HepG2 (cell line): ENCODE data around the gene SH2D5. TPM values are rescaled to one million over a fixed set of nuclear protein-coding genes. Genes with fewer than 3 reads are reported as not detected.

ENCODE experiments used
- ATAC-seq: fragments of 200-7000 bp; cut with Tn5 transposase; 3 replicates; pipeline ENCODE4 v1.9.1; 2020; ENCODE audit warnings: mild to moderate bottlenecking, moderate library complexity
- BruUV-seq: library from RNA; stranded (reverse); fragments of 400-500 nt; replicated peaks from 2 replicates; lab custom pipeline; 2021; lab: Mats Ljungman, UMichigan
- CTCF ChIA-PET: fragments of 300-600 bp; formaldehyde crosslinking; extraction: SDS; loops from one replicate; lab custom pipeline; 2021; ENCODE audit warnings: low total read pairs, inconsistent platforms, low intra/inter-chr PET ratio; lab: Yijun Ruan, JAX
- POLR2A ChIA-PET: fragments of 350-600 bp; sonication (Branson Sonifier 250); formaldehyde crosslinking; loops from one replicate; lab custom pipeline; 2020; ENCODE audit warnings: antibody characterized with exemption, inconsistent platforms; lab: Yijun Ruan, JAX
- DNase-seq: peaks from one replicate; pipeline ENCODE4 v3.0.0-alpha.2; 2015; ENCODE audit warnings: low spot score
- FAIRE-seq: peaks from 3 replicates; lab custom pipeline; 2011; peaks lifted over from hg19 to GRCh38; lab: Jason Lieb, UNC
- H2AFZ ChIP-seq: one replicate; pipeline ENCODE4 v1.6.1; 2011; ENCODE audit warnings: low read length, inconsistent platforms
- H3K27ac ChIP-seq: fragments of 300-600 bp; 3 replicates; pipeline ENCODE4 v1.8.0; 2011; ENCODE audit warnings: mixed run types, mild to moderate bottlenecking, mixed read lengths, low read length, inconsistent platforms; ENCODE audit not compliant: insufficient read depth; ENCODE audit errors: extremely low read length
- H3K27me3 ChIP-seq, 2 experiments: fragments of 200-600 bp in 1 of 2; 2 replicates in 1 of 2; 3 replicates in 1 of 2; pipeline versions ENCODE4 v1.6.0 to v1.8.0; 2011; ENCODE audit warnings: low read length in 2 of 2, mild to moderate bottlenecking in 2 of 2, moderate library complexity in 2 of 2, inconsistent platforms in 1 of 2; ENCODE audit not compliant: insufficient read depth in 2 of 2, control insufficient read depth in 1 of 2
- H3K36me3 ChIP-seq, 2 experiments: fragments of 200-600 bp in 1 of 2; replicated peaks in 1 of 2; 2 replicates in 1 of 2; 3 replicates in 1 of 2; pipeline versions ENCODE4 v1.5.1 to v1.8.0; 2011; ENCODE audit warnings: low read length in 2 of 2, inconsistent platforms in 1 of 2; ENCODE audit not compliant: insufficient read depth in 2 of 2, control insufficient read depth in 1 of 2
- H3K4me1 ChIP-seq: 2 replicates; pipeline ENCODE4 v1.5.1; 2012; ENCODE audit warnings: low read length, inconsistent platforms; ENCODE audit not compliant: insufficient read depth
- H3K4me2 ChIP-seq: 2 replicates; pipeline ENCODE4 v1.6.0; 2011; ENCODE audit warnings: low read depth, low read length, inconsistent platforms
- H3K4me3 ChIP-seq, 3 experiments: fragments of 200-600 bp in 1 of 3; sonication (generic), shearing (Covaris generic) in 1 of 3; replicated peaks in 1 of 3; 2 replicates each; pipeline ENCODE4 v1.5.1; 2011 to 2016; ENCODE audit warnings: low read length in 3 of 3, inconsistent platforms in 2 of 3, low read depth in 2 of 3, mild to moderate bottlenecking in 2 of 3, control low read depth in 1 of 3, mixed read lengths in 1 of 3; ENCODE audit not compliant: insufficient read depth in 1 of 3
- H3K79me2 ChIP-seq: one replicate; pipeline ENCODE4 v1.6.1; 2011; ENCODE audit warnings: low read length, inconsistent platforms; ENCODE audit not compliant: insufficient read depth
- H3K9ac ChIP-seq: 2 replicates; pipeline ENCODE4 v1.6.0; 2011; ENCODE audit warnings: mild to moderate bottlenecking, low read depth, low read length, inconsistent platforms; ENCODE audit not compliant: insufficient read depth
- H3K9me3 ChIP-seq: 2 replicates; pipeline ENCODE4 v1.5.1; 2012; ENCODE audit warnings: mild to moderate bottlenecking, low read length
- H4K20me1 ChIP-seq: 2 replicates; pipeline ENCODE4 v1.6.0; 2011; ENCODE audit warnings: inconsistent platforms, mild to moderate bottlenecking, low read length, moderate library complexity; ENCODE audit not compliant: insufficient read depth
- AKNA ChIP-seq: sonication (generic); formaldehyde crosslinking; IDR thresholded peaks from 2 replicates; pipeline ENCODE4 v1.4.0; 2020; ENCODE audit warnings: missing genetic modification reagents, borderline replicate concordance
- DBP ChIP-seq: sonication (generic); formaldehyde crosslinking; IDR thresholded peaks from 2 replicates; pipeline ENCODE4 v1.4.0; 2020; ENCODE audit warnings: missing genetic modification reagents; ENCODE audit errors: not compliant biosample characterization
- EEA1 ChIP-seq: sonication (generic); formaldehyde crosslinking; IDR thresholded peaks from 2 replicates; pipeline ENCODE4 v1.5.1; 2020; ENCODE audit warnings: mild to moderate bottlenecking, missing genetic modification reagents, borderline replicate concordance
- GTF3A ChIP-seq: sonication (generic); formaldehyde crosslinking; conservative IDR thresholded peaks from 2 replicates; pipeline ENCODE4 v1.4.0; 2020; ENCODE audit warnings: mild to moderate bottlenecking, missing genetic modification reagents
- NFE2L2 ChIP-seq: fragments of 150-350 bp; IDR thresholded peaks from 2 replicates; pipeline ENCODE4 v1.6.1; 2014; ENCODE audit warnings: low read length
- PAX8 ChIP-seq: sonication (generic); formaldehyde crosslinking; IDR thresholded peaks from 2 replicates; pipeline ENCODE4 v1.8.0; 2022; ENCODE audit warnings: mild to moderate bottlenecking, missing genetic modification reagents, borderline replicate concordance
- SMAD3 ChIP-seq: sonication (generic); formaldehyde crosslinking; IDR thresholded peaks from 2 replicates; pipeline ENCODE4 v1.4.0; 2020; ENCODE audit warnings: missing genetic modification reagents
- TP53 ChIP-seq: sonication (generic); formaldehyde crosslinking; conservative IDR thresholded peaks from 2 replicates; pipeline ENCODE4 v1.4.0; 2020; ENCODE audit warnings: missing genetic modification reagents
- ZFP91 ChIP-seq: sonication (generic); formaldehyde crosslinking; IDR thresholded peaks from 2 replicates; pipeline ENCODE4 v1.9.0; 2022; ENCODE audit warnings: missing genetic modification reagents, mild to moderate bottlenecking, borderline replicate concordance
- ZNF12 ChIP-seq: sonication (generic); formaldehyde crosslinking; IDR thresholded peaks from 2 replicates; pipeline ENCODE4 v1.5.0; 2020; ENCODE audit warnings: missing genetic modification reagents
- ZSCAN20 ChIP-seq: sonication (generic); formaldehyde crosslinking; IDR thresholded peaks from 2 replicates; pipeline ENCODE4 v1.4.0; 2020; ENCODE audit warnings: missing genetic modification reagents, mild to moderate bottlenecking, borderline replicate concordance
- WGBS: methylation state at CpG from one replicate; pipeline ENCODE4 v1.1.6; 2017; ENCODE audit warnings: low lambda C conversion rate; 5-methylcytosine and 5-hydroxymethylcytosine counted together
- in situ Hi-C: cut with HindIII; loops from 2 replicates; pipeline ENCODE4 v1.10.0; 2017; ENCODE audit warnings: low pct_unique_long_range_greater_than_20kb; ENCODE audit not compliant: extremely low pct_ligation_motif_present
- intact Hi-C: fragments of 100-400 bp; cut with micrococcal nuclease; formaldehyde crosslinking; loops from one replicate; pipeline ENCODE4 v1.10.0; 2022; ENCODE audit not compliant: unreplicated experiment
- polyA plus RNA-seq, 8 experiments: library from polyadenylated mRNA; depleted of rRNA in 3 of 8; stranded (reverse) in 7 of 8; unstranded in 1 of 8; fragments of >200 nt; fragmentation: Illumina TruSeq in 4 of 8; extraction: Trizol in 4 of 8; gene quantifications; 2 replicates each; pipeline versions ENCODE4 v1.2.1 to v1.2.3, GENCODE V29; 2011 to 2016; ENCODE audit warnings: low read depth in 4 of 8, missing spikeins in 1 of 8, mixed read lengths in 1 of 8; ENCODE audit not compliant: insufficient read depth in 1 of 8
- total RNA-seq, 5 experiments: library from RNA; depleted of rRNA; stranded (reverse); fragments of >200 nt; fragmentation: Illumina TruSeq; extraction: Trizol; gene quantifications; 2 replicates each; pipeline ENCODE4 v1.2.3, GENCODE V29; 2016; ENCODE audit warnings: low read depth in 1 of 5
- TF ChIP-seq, protein P1 (sequence below): sonication (generic); formaldehyde crosslinking; IDR thresholded peaks from 2 replicates; pipeline ENCODE4 v1.5.1; 2020; ENCODE audit warnings: missing genetic modification reagents, mild to moderate bottlenecking, borderline replicate concordance
- TF ChIP-seq, protein P2 (sequence below): sonication (generic); formaldehyde crosslinking; IDR thresholded peaks from 2 replicates; pipeline ENCODE4 v1.4.0; 2020; ENCODE audit warnings: missing genetic modification reagents

The SH2D5 gene
- total and polyA plus RNA-seq, 2 of the 13 experiments (the other 11 are each of a cell fraction or from before 2014, with no cell fraction given), result 1.2 to 3.4 TPM

GRCh38 chr1:20723537-20724363 is 8.8 kb downstream of the SH2D5 start:
- no peak overlapping the region for H3K27ac ChIP-seq
- intact Hi-C loops, result no loop called here
- H3K9me3 ChIP-seq, result no peaks in the 10 kb centered on the region
- BruUV-seq, result no TSS peak
- no peaks in the 10 kb centered on the region for H4K20me1 ChIP-seq
- 74% methylated on average over 26 of the region's 35 CpGs for WGBS
- in situ Hi-C loops, result no loop called here
- H2AFZ ChIP-seq, result no peak overlapping the region
- ChIA-PET CTCF (no interaction called here), POLR2A (interaction anchor here (1.3 kb wide), 1 partner anchor 27 kb away, joined by 3 read pairs; no protein-coding TSS in a partner anchor)
- no peak overlapping the region for H3K4me2 ChIP-seq
- FAIRE-seq (no peak), ATAC-seq (no peak), DNase-seq (no peak)
- H3K9ac ChIP-seq, result no peak overlapping the region
- peaks cover 8% of the 10 kb centered on the region; the same call in 1 of the 2 replicates for H3K4me1 ChIP-seq
- H3K79me2 ChIP-seq, result no peaks in the 10 kb centered on the region
- H3K27me3 ChIP-seq, result peaks cover 3 to 13% of the 10 kb centered on the region in 2 experiments; a peak in 3 of 5 replicates
- no peaks in the 10 kb centered on the region for H3K36me3 ChIP-seq
- no peak overlapping the region for H3K4me3 ChIP-seq
- TF ChIP-seq PAX8, result no peak
- no peak for TF ChIP-seq EEA1 (CRISPR knock-in tag)
- TF ChIP-seq, protein P1, sequence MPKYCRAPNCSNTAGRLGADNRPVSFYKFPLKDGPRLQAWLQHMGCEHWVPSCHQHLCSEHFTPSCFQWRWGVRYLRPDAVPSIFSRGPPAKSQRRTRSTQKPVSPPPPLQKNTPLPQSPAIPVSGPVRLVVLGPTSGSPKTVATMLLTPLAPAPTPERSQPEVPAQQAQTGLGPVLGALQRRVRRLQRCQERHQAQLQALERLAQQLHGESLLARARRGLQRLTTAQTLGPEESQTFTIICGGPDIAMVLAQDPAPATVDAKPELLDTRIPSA (CRISPR knock-in tag), result no peak
- TF ChIP-seq TP53, result no peak
- TF ChIP-seq DBP, result no peak
- TF ChIP-seq, protein P2, sequence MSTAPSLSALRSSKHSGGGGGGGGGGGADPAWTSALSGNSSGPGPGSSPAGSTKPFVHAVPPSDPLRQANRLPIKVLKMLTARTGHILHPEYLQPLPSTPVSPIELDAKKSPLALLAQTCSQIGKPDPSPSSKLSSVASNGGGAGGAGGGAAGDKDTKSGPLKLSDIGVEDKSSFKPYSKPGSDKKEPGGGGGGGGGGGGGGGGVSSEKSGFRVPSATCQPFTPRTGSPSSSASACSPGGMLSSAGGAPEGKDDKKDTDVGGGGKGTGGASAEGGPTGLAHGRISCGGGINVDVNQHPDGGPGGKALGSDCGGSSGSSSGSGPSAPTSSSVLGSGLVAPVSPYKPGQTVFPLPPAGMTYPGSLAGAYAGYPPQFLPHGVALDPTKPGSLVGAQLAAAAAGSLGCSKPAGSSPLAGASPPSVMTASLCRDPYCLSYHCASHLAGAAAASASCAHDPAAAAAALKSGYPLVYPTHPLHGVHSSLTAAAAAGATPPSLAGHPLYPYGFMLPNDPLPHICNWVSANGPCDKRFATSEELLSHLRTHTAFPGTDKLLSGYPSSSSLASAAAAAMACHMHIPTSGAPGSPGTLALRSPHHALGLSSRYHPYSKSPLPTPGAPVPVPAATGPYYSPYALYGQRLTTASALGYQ (CRISPR knock-in tag), result no peak
- no peak for TF ChIP-seq ZSCAN20 (CRISPR knock-in tag)
- TF ChIP-seq ZNF12 (CRISPR knock-in tag), result no peak
- no peak for TF ChIP-seq GTF3A (CRISPR knock-in tag)
- TF ChIP-seq NFE2L2, result no peak
- no peak for TF ChIP-seq AKNA
- no peak for TF ChIP-seq ZFP91 (CRISPR knock-in tag)
- TF ChIP-seq SMAD3, result no peak
